Loucy (cell line): ENCODE data around the gene IFT43.

Experiments
- CTCF ChIP-seq: fragments of 200-600 bp; sonication (generic); conservative IDR thresholded peaks from 2 replicates; pipeline ENCODE4 v1.5.1; 2014; ENCODE audit warnings: mild to moderate bottlenecking, antibody characterized with exemption, low read length
- EZH2phosphoT487 ChIP-seq: fragments of 200-600 bp; IDR thresholded peaks from 2 replicates; pipeline ENCODE4 v1.6.1; 2018; ENCODE audit warnings: antibody characterized with exemption, mild to moderate bottlenecking, moderate library complexity, borderline replicate concordance

DNA sequence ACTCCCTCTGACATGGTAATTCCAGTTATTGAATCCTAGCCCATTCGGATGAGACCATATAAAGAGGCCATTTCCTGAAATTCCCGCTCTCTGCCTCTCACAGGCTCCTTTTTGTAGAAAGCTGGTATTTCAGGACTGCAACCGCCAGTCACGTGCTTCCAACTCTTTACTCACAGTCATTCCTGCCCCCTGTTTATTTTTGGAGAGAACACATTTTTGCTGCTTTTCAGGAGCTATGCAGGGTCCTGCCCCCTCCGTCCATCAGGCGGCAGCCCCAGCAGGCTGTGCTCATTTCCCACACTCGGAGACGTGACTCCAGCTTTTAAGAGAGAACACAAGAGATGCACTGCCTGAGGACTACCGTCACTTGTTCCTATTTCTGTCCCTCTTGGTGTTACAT, 26.8 kb downstream of the IFT43 start:
- TF ChIP-seq CTCF (no peak), EZH2phosphoT487 (no peak)
